ENCODE measurements around the gene ARFGAP2. TPM values are rescaled to one million over a fixed set of nuclear protein-coding genes. Genes with fewer than 3 reads are reported as not detected.

Gene ARFGAP2
- total RNA-seq, 8 experiments from 2014 or later, result 51.8 to 114 (median 66.5) TPM

DNA sequence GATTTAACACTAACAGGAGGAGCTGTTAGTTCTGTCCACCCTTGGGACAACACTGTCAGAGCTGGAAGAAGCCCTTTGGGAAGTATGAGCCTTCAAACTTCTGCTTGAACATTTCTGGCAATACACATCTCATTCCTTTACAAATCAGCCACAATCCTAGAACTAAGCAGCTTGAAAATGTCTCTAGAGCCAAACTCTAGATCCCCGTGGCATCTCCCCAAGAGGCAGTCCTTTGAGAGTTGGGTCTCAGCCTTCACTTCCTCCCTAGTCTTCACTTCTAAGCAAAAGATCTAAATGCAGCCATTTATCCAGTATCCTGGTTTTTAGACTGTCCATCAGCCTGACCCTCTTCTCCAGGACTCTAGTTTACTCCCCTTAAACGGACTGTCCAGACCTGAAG lies 26.9 kb downstream of the ARFGAP2 start:
- in situ Hi-C loops (cut with MboI; ENCODE audit: low pct_unique_long_range_greater_than_20kb in 2 of 9, low sequenced_read_pairs in 9 of 9, unreplicated experiment in 9 of 9), result loop anchor here (10.0 to 25.0 kb wide), 3 partner anchors 112 to 265 kb away; no protein-coding TSS in a partner anchor
- no peak for ATAC-seq (replicated peaks in 6 of 8)
- 71 to 100% (median 85%) methylated on average over 1 to 2 of the region's 2 CpGs; no CpG with 5 or more reads in 4 of the 10 experiments for WGBS, 10 experiments

DNA sequence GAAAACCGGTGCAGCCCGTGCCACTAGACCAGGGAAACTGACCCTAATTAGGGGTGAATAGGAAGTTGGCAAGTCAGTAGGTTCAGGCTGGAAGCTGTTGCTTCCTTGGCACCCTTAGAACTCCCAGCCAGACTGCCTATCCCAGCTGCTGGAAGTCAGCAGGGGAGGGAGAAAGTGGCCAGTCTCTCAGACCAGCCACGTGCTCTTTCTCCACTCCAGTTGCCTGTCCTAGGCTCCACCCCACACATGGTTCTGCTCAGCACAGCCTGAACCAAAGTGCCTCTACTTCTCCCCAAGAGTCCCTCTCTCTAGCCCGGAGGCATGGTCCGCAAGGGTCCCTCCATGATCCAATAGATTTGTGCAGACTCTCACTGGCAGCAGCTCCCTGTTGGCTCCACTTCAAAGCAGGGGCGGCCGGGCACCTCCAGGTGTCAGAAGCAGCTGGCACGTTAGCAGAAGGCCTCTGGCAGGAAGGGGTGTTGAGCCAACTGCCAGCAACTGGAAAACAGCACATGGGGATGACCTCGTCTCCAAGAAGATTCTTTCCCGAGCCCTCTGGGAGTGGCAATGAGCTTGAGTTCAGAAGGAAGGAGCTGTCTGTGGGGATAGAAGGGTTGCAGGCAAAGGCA lies 27.7 kb downstream of the ARFGAP2 start:
- no peak overlapping the region for H3K4me3 ChIP-seq
- WGBS, 10 experiments, result 14 to 100% (median 53%) methylated on average over 1 to 6 of the region's 10 CpGs; no CpG with 5 or more reads in 1 of the 10 experiments
- no peaks in the 10 kb centered on the region for H3K4me1 ChIP-seq (replicated peaks in 1 of 2)
- in situ Hi-C loops (cut with MboI; ENCODE audit: low pct_unique_long_range_greater_than_20kb in 2 of 9, low sequenced_read_pairs in 9 of 9, unreplicated experiment in 9 of 9), result loop anchor here in 1 of 9 experiments (25.0 kb wide), 1 partner anchor 112 kb away; no protein-coding TSS in a partner anchor
- H3K27ac ChIP-seq, result no peak overlapping the region
- ATAC-seq (replicated peaks in 6 of 8), result peak in 3 of 8 experiments; percentile 38 to 91 (median 68)

More for the DNA sequence above, 26.9 kb downstream of the ARFGAP2 start:
- H3K27ac ChIP-seq, result no peak overlapping the region
- no peaks in the 10 kb centered on the region for H3K4me1 ChIP-seq (replicated peaks in 1 of 2)
- no peak overlapping the region for H3K4me3 ChIP-seq

DNA sequence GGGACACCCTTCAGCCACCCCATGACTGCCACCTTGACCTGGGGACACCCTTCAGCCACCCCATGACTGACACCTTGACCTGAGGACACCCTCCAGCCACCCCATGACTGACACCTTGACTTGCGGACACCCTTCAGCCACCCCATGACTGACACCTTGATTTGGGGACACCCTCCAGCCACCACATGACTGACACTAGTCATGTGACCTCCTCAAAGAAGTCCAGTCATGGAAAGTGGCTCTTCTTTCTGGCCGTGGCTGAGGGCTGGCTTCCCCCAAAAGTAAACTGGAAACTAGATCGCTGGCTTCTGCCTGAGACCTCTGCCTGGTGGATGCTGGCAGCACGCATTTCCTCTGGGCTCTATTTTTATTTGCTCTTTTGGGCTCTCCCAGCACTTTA lies 28.4 kb downstream of the ARFGAP2 start:
- Histone ChIP-seq H3K27ac (no peak overlapping the region), H3K4me1 (replicated peaks in 1 of 2) (no peaks in the 10 kb centered on the region), H3K4me3 (no peak overlapping the region)
- ATAC-seq (replicated peaks in 6 of 8), result no peak
- 14 to 100% (median 88%) methylated on average over 1 to 3 of the region's 4 CpGs; no CpG with 5 or more reads in 4 of the 10 experiments for WGBS, 10 experiments
- in situ Hi-C loops (cut with MboI; ENCODE audit: low pct_unique_long_range_greater_than_20kb in 2 of 9, low sequenced_read_pairs in 9 of 9, unreplicated experiment in 9 of 9), result loop anchor here in 1 of 9 experiments (25.0 kb wide), 1 partner anchor 111 kb away; no protein-coding TSS in a partner anchor

DNA sequence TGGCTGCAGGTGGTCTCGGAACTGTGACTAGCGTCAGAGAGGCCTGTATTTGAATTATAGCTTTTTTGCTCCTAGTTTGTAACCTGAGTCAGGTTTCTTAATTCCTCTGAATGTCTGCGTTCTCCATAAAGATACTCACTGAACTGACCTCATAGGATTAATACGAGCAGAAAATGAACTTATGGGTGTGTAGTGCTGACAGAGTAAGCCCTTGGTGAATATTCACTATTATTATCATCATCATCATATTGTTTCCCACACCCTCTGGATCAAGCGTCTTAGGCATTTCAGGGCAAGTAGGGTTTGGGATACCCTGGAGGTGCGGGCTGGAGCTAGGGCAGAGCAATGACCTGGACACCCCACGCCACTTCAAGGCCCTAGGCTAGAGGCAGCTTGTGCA lies 29.0 kb downstream of the ARFGAP2 start:
- Histone ChIP-seq H3K4me3 (no peak overlapping the region), H3K27ac (no peak overlapping the region), H3K4me1 (replicated peaks in 1 of 2) (no peaks in the 10 kb centered on the region)
- 40 to 100% (median 100%) methylated on average over 1 to 5 of the region's 7 CpGs; no CpG with 5 or more reads in 2 of the 10 experiments for WGBS, 10 experiments
- ATAC-seq (replicated peaks in 6 of 8), result peak in 3 of 8 experiments; percentile 7 to 70 (median 65)
- in situ Hi-C loops (cut with MboI; ENCODE audit: low pct_unique_long_range_greater_than_20kb in 2 of 9, low sequenced_read_pairs in 9 of 9, unreplicated experiment in 9 of 9), result loop anchor here in 1 of 9 experiments (25.0 kb wide), 1 partner anchor 110 kb away; no protein-coding TSS in a partner anchor

DNA sequence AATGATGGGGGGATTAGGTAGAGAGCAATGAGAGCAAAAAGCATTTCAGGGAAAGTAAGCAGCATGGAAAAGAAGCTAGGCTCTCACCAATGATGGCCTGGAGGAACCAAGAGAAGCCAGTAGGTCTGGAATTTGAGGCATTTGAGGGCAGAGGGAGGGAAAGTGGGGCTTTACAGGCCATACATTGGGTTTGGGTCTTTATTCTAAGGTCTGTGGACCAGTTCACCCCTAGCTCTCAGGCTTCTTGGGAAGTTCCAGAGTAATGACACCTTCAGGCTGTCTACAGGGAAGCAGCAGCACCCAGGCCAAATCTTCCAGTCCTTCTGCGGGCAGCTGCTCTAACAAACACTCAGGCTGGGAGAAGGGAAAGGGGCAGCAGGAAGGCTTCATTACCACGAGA lies 29.4 kb downstream of the ARFGAP2 start:
- WGBS, 10 experiments, result 100% methylated on average over 2 of the region's 2 CpGs; no CpG with 5 or more reads in 9 of the 10 experiments
- Histone ChIP-seq H3K4me1 (replicated peaks in 1 of 2) (no peaks in the 10 kb centered on the region), H3K27ac (no peak overlapping the region), H3K4me3 (no peak overlapping the region)
- peak in 1 of 8 experiments; percentile 14 for ATAC-seq (replicated peaks in 6 of 8)
- in situ Hi-C loops (cut with MboI; ENCODE audit: low pct_unique_long_range_greater_than_20kb in 2 of 9, low sequenced_read_pairs in 9 of 9, unreplicated experiment in 9 of 9), result loop anchor here in 1 of 9 experiments (25.0 kb wide), 1 partner anchor 110 kb away; no protein-coding TSS in a partner anchor

DNA sequence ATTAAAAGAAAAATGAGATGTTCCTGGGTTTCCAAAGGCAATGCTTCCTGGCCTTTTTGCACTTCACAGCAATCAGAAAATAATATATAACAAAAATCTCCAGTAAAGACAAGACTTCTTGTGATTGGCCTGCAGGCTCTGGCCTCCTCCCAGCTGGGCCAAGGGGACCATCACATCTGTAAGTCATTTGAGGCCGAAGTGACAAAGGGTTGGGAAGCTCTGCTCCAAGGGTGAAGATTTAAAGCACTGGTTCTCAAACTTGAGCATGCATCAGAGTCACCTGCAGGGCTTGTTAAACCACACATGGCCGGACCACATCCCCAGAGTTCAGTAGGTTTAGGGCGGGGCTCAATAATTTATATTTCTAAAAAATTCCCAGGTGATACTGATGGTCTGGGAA lies 32.1 kb downstream of the ARFGAP2 start:
- ATAC-seq (replicated peaks in 6 of 8), result no peak
- H3K4me1 ChIP-seq (replicated peaks in 1 of 2), result no peaks in the 10 kb centered on the region
- no peak overlapping the region for H3K27ac ChIP-seq
- H3K4me3 ChIP-seq, result no peak overlapping the region
- 38 to 100% (median 83%) methylated on average over 1 to 3 of the region's 3 CpGs; no CpG with 5 or more reads in 6 of the 10 experiments for whole genome bisulfite sequencing, 10 experiments
- in situ Hi-C loops (cut with MboI; ENCODE audit: low pct_unique_long_range_greater_than_20kb in 2 of 9, low sequenced_read_pairs in 9 of 9, unreplicated experiment in 9 of 9), result loop anchor here in 1 of 9 experiments (25.0 kb wide), 1 partner anchor 107 kb away; no protein-coding TSS in a partner anchor

DNA sequence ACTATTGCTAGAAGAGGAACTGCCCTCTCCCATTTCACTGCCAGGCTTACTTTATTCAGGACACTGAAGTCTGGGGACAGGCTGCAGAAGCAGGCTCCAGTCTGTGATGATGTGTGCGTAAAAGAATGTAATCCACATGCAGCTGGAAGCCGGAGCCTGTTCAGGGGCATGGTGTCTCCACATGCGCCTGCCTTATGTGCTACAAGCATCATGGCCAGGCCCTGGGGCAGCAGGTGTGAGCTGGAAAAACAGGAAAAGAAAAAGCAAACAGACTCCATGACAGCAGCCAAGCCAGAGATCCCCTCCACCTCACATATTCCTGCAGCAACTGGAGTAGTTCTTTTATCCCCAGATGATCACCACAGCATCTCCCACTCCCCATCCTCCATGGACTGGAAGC lies 33.4 kb downstream of the ARFGAP2 start:
- peak; percentile 25 to 98 (median 86) for ATAC-seq (replicated peaks in 6 of 8)

DNA sequence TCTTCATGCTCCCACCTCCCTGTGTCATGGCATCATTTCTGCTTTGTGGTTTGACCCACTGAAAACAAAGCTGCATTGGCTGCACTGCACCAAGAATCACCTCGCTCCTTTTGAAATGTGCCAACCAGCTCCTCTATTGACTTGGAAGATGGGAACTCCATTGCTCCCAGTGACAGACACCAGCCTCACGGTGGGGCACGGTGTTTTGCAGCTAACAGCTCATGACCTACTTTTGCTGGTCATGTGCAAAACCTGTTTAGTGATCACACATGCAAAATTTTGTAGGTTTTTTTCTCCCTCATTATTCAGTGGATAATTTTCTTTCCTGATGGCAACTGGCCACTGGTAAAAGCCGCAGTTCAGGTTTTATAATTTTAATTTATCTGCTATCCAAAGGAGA lies 36.8 kb downstream of the ARFGAP2 start:
- in situ Hi-C loops (cut with MboI; ENCODE audit: low pct_unique_long_range_greater_than_20kb in 2 of 9, low sequenced_read_pairs in 9 of 9, unreplicated experiment in 9 of 9), result loop anchor here in 1 of 9 experiments (25.0 kb wide), 1 partner anchor 103 kb away; no protein-coding TSS in a partner anchor
- no peak for ATAC-seq (replicated peaks in 6 of 8)
- no peak overlapping the region for H3K4me3 ChIP-seq
- H3K27ac ChIP-seq, result no peak overlapping the region
- no peaks in the 10 kb centered on the region for H3K4me1 ChIP-seq (replicated peaks in 1 of 2)
- WGBS, 10 experiments, result 26 to 100% (median 88%) methylated on average over 1 to 4 of the region's 4 CpGs

More for the DNA sequence above, 33.4 kb downstream of the ARFGAP2 start:
- WGBS, 10 experiments, result 0 to 94% (median 57%) methylated on average over 1 to 3 of the region's 3 CpGs; no CpG with 5 or more reads in 5 of the 10 experiments
- Histone ChIP-seq H3K27ac (no peak overlapping the region), H3K4me1 (replicated peaks in 1 of 2) (no peaks in the 10 kb centered on the region), H3K4me3 (no peak overlapping the region)
- in situ Hi-C loops (cut with MboI; ENCODE audit: low pct_unique_long_range_greater_than_20kb in 2 of 9, low sequenced_read_pairs in 9 of 9, unreplicated experiment in 9 of 9), result loop anchor here in 1 of 9 experiments (25.0 kb wide), 1 partner anchor 106 kb away; no protein-coding TSS in a partner anchor

DNA sequence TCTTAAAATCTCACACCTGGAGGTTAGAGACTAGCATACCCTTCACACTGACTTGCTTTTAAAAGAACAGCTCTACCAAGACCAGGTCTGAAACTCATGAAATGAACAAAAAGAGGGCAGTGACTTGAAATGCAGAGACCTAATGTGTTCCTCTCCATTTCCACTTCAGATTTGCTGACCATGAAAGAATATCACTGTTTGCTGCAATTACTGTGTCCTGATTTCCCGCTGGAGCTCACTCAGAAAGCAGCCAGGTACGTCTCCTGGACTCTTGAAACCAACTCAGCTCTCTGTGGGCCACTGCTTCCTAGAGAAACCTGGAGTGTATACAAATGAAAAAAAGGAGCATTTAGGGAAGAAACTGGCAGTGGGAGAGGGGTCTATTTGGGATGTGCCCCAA lies 39.2 kb downstream of the ARFGAP2 start:
- in situ Hi-C loops (cut with MboI; ENCODE audit: low pct_unique_long_range_greater_than_20kb in 2 of 9, low sequenced_read_pairs in 9 of 9, unreplicated experiment in 9 of 9), result loop anchor here in 1 of 9 experiments (25.0 kb wide), 1 partner anchor 100 kb away; no protein-coding TSS in a partner anchor
- WGBS, 10 experiments, result 92 to 100% (median 96%) methylated on average over 1 to 2 of the region's 2 CpGs; no CpG with 5 or more reads in 6 of the 10 experiments
- no peak for ATAC-seq (replicated peaks in 6 of 8)
- Histone ChIP-seq H3K27ac (no peak overlapping the region), H3K4me3 (no peak overlapping the region), H3K4me1 (replicated peaks in 1 of 2) (no peaks in the 10 kb centered on the region)

DNA sequence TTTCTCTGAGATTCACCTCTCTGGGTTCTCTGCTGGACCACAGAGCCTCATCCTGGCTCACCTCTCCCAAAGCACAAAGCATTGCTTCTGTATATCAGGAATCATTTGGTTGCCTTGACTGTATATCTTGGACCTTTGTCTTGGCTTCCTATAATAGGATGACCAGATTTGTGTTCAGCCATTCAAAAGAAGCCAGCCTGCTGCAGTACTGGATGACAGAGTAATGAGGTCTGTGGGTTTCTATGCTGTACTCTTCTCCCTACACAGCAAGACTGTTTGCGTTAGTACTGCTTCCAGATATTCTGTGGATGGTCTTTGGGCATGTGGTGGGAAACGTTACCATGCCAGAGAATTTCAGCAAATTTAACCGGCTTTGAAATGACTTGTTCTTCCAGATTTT lies 39.8 kb downstream of the ARFGAP2 start:
- in situ Hi-C loops (cut with MboI; ENCODE audit: low pct_unique_long_range_greater_than_20kb in 2 of 9, low sequenced_read_pairs in 9 of 9, unreplicated experiment in 9 of 9), result loop anchor here in 1 of 9 experiments (25.0 kb wide), 1 partner anchor 100 kb away; no protein-coding TSS in a partner anchor
- 20 to 100% (median 89%) methylated on average over 1 to 3 of the region's 3 CpGs; no CpG with 5 or more reads in 3 of the 10 experiments for WGBS, 10 experiments
- no peak overlapping the region for H3K4me3 ChIP-seq
- H3K4me1 ChIP-seq (replicated peaks in 1 of 2), result no peaks in the 10 kb centered on the region
- H3K27ac ChIP-seq, result no peak overlapping the region
- no peak for ATAC-seq (replicated peaks in 6 of 8)

DNA sequence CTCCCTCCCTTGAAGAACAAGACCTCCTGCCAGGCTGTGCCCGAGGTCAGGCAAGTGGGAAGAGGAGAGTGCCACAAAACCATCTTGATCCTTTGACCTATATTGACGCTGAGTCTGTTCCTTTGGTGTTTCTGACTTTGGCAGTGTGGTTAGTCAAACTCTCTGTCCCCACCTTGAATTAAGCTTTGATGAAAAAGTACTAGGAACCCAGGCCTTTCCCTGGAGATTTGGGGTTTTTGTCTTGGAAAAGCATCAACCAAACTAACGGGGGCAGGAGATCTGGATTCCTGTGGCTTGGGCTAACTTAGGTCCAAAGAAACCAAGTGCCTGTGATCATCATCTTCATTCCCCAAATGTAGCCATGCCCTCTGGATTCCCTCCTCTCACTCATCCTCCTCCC lies 40.4 kb downstream of the ARFGAP2 start:
- H3K27ac ChIP-seq, result no peak overlapping the region
- no peaks in the 10 kb centered on the region for H3K4me1 ChIP-seq (replicated peaks in 1 of 2)
- no peak overlapping the region for H3K4me3 ChIP-seq
- ATAC-seq (replicated peaks in 6 of 8), result no peak
- 50 to 100% (median 92%) methylated on average over 1 to 3 of the region's 3 CpGs; no CpG with 5 or more reads in 5 of the 10 experiments for WGBS, 10 experiments
- in situ Hi-C loops (cut with MboI; ENCODE audit: low pct_unique_long_range_greater_than_20kb in 2 of 9, low sequenced_read_pairs in 9 of 9, unreplicated experiment in 9 of 9), result loop anchor here in 1 of 9 experiments (25.0 kb wide), 1 partner anchor 99 kb away; no protein-coding TSS in a partner anchor

DNA sequence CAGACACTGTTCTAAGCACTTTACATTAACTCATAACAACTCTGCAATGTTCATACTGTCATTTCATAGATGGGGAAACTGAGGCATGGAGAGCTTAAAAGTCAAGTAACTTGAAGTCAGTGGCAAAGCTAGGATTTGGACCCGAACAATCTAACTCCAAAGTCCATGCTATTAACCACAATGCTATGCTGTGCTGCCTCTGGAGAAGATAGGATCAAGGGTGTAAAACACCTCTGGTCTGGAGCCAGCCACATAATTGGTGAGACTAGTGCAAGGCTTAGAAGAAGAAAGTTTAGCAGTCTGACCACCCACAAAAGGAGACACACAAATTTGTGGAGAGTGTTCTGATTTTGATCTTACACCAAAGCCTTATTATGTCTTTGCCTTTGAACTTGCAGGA lies 43.7 kb downstream of the ARFGAP2 start:
- WGBS, 10 experiments, result 80 to 100% (median 88%) methylated on average over 1 of the region's 1 CpG; no CpG with 5 or more reads in 3 of the 10 experiments
- H3K27ac ChIP-seq, result no peak overlapping the region
- in situ Hi-C loops (cut with MboI; ENCODE audit: low pct_unique_long_range_greater_than_20kb in 2 of 9, low sequenced_read_pairs in 9 of 9, unreplicated experiment in 9 of 9), result loop anchor here in 1 of 9 experiments (25.0 kb wide), 1 partner anchor 96 kb away; no protein-coding TSS in a partner anchor
- H3K4me3 ChIP-seq, result no peak overlapping the region
- no peak for ATAC-seq (replicated peaks in 6 of 8)
- peaks cover 4 to 7% of the 10 kb centered on the region in 2 donors for H3K4me1 ChIP-seq (replicated peaks in 1 of 2)

DNA sequence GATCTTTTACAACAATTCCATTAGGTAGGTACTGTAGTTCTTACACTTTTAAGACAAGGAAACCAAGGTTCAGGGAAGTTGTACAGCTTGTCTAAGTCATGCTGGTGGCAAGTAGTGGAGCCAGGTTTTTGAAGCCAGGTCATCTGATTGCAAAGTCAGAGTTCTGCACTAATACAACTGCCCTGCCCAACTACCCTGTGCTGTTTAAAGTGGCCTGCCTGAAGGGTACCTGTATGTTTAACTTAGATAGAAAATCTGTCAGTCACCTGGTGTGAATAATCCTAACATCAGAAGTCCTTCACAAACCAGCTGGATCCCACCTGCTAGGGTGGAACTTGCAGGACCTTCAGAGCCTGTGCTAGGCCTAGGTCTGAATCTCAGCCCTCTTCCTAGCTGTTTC lies 44.2 kb downstream of the ARFGAP2 start:
- Histone ChIP-seq H3K27ac (no peak overlapping the region), H3K4me3 (no peak overlapping the region), H3K4me1 (replicated peaks in 1 of 2) (peaks cover 4 to 7% of the 10 kb centered on the region in 2 donors)
- in situ Hi-C loops (cut with MboI; ENCODE audit: low pct_unique_long_range_greater_than_20kb in 2 of 9, low sequenced_read_pairs in 9 of 9, unreplicated experiment in 9 of 9), result loop anchor here in 1 of 9 experiments (25.0 kb wide), 1 partner anchor 95 kb away; no protein-coding TSS in a partner anchor
- no peak for ATAC-seq (replicated peaks in 6 of 8)

Measured in motor neuron (in vitro differentiated cells).